ENCODE measurements around the gene KPNA2.
"Not testable (repeated sequence)": the region's sequence is repeated elsewhere in the genome, so short reads cannot be mapped to it uniquely, and the experiment has no call there.

KPNA2 gene

GRCh38 chr17:68054296-68054900 lies 18.9 kb downstream of the KPNA2 start:
- in situ Hi-C loops (cut with MboI; ENCODE audit: low sequenced_read_pairs), result no loop called here

DNA sequence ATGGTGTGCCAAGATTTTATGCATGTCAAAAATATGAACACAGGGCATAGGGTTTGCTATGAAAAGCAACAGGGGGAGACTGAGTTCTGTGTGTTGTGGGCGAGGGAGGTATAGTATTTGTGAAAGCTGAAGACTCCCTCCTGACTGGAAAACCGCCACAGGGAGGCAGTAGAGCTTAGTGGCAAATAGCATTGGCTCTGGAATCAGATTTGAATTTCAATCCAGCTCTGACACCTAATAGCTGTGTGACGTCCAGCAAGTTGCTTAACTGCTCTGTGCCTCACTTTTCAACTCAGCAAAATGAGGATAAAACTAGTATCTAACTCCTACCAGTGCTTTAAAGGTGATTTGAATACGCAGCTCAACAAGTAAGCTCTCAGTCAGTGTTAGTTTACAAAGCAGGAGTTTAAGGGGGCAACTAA lies 22.0 kb downstream of the KPNA2 start:
- in situ Hi-C loops (cut with MboI; ENCODE audit: low sequenced_read_pairs), result no loop called here

GRCh38 chr17:68060336-68060735 lies 24.8 kb downstream of the KPNA2 start:
- in situ Hi-C loops (cut with MboI; ENCODE audit: low sequenced_read_pairs), result no loop called here

DNA sequence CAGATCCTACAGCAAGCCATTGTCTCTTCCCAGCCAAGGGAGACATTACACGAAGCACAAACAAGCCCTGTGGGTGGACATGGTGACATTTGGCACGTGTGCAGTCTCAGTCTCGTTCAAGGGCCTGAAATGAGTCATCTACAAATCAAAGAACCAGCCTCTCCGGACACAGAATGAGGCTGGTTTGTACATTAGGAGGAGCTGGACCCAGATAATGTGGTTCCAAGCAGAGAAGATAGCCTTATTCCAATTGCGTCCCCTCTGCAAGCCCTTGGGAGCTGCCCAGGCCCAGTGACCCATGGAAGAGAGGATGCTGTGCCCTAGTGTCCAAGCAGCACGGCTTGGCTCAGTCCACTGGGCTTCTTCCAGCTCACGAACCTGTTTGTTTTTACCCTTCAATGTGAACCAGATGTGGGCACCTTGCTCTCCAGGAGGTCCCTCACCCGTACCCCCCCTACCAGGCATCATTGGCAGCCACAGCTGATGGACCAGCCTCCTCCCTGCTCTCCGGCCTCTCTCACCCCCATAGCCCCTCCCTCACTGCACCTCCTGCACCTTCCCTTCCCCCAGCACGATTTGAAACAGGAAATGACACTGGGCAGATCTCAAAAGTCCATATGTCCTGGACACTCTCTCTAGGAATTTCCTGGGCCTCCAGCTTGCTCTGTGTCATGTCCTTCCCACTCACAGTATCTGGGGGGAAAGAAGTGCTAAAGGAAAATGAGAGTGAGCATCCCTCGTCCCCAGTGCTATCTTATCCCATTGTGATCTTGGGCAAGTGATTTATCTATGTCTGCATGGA lies 26.2 kb downstream of the KPNA2 start:
- in situ Hi-C loops (cut with MboI; ENCODE audit: low sequenced_read_pairs), result no loop called here

DNA sequence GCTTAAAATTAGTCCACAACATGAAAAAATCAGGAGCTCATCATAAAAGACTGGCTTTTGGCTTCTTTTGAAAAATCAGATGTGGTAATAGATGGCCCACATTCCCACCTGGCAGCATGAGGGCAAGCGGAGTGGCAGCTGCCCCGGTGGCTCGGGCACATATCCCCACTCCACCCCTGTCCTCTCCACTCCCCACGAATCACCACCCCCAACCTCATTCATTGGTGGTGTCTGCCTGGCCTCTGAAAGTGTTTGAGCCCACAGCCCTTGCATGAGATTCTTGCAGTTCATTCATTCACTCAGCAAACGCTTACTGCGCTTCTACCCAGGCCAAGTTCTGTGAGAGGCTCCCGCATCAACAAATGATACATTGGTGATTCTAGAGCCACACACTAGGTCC lies 29.8 kb downstream of the KPNA2 start:
- in situ Hi-C loops (cut with MboI; ENCODE audit: low sequenced_read_pairs), result not testable (repeated sequence)

DNA sequence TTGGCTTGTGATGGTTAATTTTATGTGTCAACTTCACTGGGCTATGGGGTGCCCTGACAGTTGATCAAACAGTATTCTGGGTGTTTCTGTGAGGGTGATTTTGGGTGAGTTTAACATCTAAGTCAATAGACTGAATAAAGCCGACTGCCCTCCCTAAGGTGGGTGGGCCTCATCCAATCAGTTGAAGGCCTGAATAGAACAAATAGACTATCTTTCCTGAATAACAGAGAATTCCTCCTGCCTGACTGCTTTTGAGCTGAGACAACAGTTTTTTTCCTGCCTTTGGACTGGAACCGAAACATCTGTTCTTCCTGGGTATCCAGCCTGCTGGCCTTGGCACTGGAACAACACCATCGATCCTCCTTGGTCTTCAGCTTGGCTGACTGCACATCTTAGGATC lies 33.0 kb downstream of the KPNA2 start:
- in situ Hi-C loops (cut with MboI; ENCODE audit: low sequenced_read_pairs), result not testable (repeated sequence)

- in situ Hi-C loops (cut with MboI; ENCODE audit: low sequenced_read_pairs), result not testable (repeated sequence)
Observed at GRCh38 chr17:68070582-68071444, 35.3 kb downstream of the KPNA2 start.

GRCh38 chr17:68074279-68074678 lies 38.7 kb downstream of the KPNA2 start:
- in situ Hi-C loops (cut with MboI; ENCODE audit: low sequenced_read_pairs), result no loop called here

GRCh38 chr17:68075953-68076607 lies 40.5 kb downstream of the KPNA2 start:
- in situ Hi-C loops (cut with MboI; ENCODE audit: low sequenced_read_pairs), result not testable (repeated sequence)

- in situ Hi-C loops (cut with MboI; ENCODE audit: low sequenced_read_pairs), result not testable (repeated sequence)
Observed at GRCh38 chr17:68077498-68077897, 42.0 kb downstream of the KPNA2 start.

DNA sequence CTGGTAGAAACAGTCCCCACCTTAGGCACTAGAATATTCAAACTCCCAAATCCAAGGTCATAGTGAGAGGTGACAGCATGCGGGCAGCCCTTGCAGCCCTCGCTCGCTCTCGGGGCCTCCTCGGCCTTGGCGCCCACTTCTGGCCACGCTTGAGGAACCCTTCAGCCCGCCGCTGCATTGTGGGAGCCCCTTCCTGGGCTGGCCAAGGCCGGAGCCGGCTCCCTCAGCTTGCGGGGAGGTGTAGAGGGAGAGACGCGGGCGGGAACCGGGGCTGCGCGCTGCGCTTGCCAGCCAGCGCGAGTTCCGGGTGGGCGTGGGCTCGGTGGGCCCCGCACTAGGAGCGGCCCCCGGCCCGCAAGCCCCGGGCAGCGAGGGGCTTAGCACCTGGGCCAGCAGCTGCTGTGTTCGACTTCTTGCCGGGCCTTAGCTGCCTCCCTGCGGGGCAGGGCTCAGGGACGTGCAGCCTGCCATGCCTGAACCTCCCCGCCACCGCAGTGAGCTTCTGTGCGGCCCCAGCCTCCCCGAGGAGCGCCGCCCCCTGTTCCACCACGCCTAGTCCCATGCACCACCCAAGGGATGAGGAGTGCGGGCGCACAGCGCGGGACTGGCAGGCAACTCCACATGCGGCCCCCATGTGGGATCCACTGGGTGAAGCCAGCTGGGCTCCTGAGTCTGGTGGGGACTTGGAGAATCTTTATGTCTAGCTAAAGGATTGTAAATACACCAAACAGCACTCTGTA lies 45.0 kb downstream of the KPNA2 start:
- in situ Hi-C loops (cut with MboI; ENCODE audit: low sequenced_read_pairs), result no loop called here

- in situ Hi-C loops (cut with MboI; ENCODE audit: low sequenced_read_pairs), result not testable (repeated sequence)
Observed at GRCh38 chr17:68081305-68082265, 46.0 kb downstream of the KPNA2 start.

GRCh38 chr17:68085771-68086381 lies 50.3 kb downstream of the KPNA2 start:
- in situ Hi-C loops (cut with MboI; ENCODE audit: low sequenced_read_pairs), result no loop called here

DNA sequence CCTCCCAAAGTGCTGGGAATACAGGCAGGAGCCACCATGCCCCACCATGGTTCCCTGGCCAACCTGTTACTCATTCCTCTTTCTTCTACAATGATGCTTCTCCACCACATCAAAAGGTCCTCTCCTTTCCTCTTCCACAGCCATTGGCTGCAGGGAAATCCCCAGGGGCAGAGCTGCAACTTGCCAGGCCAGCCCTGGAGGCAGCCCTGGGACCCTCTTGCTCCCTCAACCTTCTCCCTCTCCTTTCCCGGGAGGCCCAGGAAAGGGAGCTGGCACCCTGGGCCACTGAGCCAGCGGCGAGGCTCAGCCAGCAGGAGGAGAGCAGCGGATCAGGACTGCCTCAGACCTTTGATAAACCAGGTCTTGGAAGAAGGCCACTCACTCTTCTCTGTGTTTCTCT lies 51.1 kb downstream of the KPNA2 start:
- in situ Hi-C loops (cut with MboI; ENCODE audit: low sequenced_read_pairs), result not testable (repeated sequence)

DNA sequence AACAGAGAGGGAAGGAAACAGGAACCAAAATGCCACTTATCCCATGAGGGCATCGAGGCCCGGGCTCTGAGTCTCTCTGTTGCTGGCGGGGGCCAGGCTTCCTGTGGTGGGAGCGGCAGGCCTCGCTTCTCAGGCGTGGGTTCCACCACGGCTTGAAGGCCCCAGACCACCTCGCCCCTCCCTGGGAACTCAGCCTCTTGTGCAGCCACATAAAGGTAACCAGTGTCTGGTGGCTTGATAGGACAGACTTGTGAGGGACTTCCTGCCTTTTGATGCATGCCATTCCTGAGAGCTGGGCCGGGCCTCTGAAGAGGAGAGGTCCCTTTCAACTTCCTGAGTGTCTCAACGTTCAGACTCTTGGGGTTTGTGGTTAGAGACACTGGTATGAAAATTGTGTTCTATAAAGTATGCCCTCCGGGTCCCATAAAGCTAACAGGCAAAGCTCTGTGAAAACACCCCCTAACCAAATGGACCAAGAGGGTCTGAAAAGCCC lies 51.6 kb downstream of the KPNA2 start:
- in situ Hi-C loops (cut with MboI; ENCODE audit: low sequenced_read_pairs), result not testable (repeated sequence)

GRCh38 chr17:68087851-68088250 lies 52.3 kb downstream of the KPNA2 start:
- in situ Hi-C loops (cut with MboI; ENCODE audit: low sequenced_read_pairs), result no loop called here

- in situ Hi-C loops (cut with MboI; ENCODE audit: low sequenced_read_pairs), result no loop called here
Observed at GRCh38 chr17:68089881-68090280, 54.3 kb downstream of the KPNA2 start.

- in situ Hi-C loops (cut with MboI; ENCODE audit: low sequenced_read_pairs), result no loop called here
Observed at GRCh38 chr17:68094481-68095078, 59.0 kb downstream of the KPNA2 start.
